Tibial nerve (tissue), 4 donors: ENCODE data around the gene ZBED1. TPM values are rescaled to one million over a fixed set of nuclear protein-coding genes. Genes with fewer than 3 reads are reported as not detected.

Source experiments
- DNase-seq, 2 donors: peaks; one replicate each; pipeline ENCODE4 v3.0.0-alpha.2; 2019; ENCODE audit warnings: low spot score in 2 of 2
- H3K27ac ChIP-seq, 4 donors: fragments of 200-600 bp; sonication (generic) in 3 of 4; one replicate each; pipeline ENCODE4 v1.5.1; 2017 to 2019; ENCODE audit warnings: mild to moderate bottlenecking in 1 of 4
- H3K27me3 ChIP-seq, 2 donors: fragments of 200-600 bp; sonication (generic) in 1 of 2; one replicate each; pipeline versions ENCODE4 v1.5.1 to v1.6.0; 2017 to 2019
- H3K36me3 ChIP-seq, 3 donors: fragments of 200-600 bp; sonication (generic); one replicate each; pipeline ENCODE4 v1.5.1; 2018 to 2019
- H3K4me1 ChIP-seq, 4 donors: fragments of 200-600 bp; sonication (generic) in 3 of 4; one replicate each; pipeline ENCODE4 v1.5.1; 2017 to 2019
- H3K4me3 ChIP-seq, 4 donors: fragments of 200-600 bp; sonication (generic) in 3 of 4; one replicate each; pipeline ENCODE4 v1.5.1; 2017 to 2019; ENCODE audit warnings: mild to moderate bottlenecking in 1 of 4, moderate library complexity in 1 of 4
- H3K9me3 ChIP-seq, 4 donors: fragments of 200-600 bp; sonication (generic) in 3 of 4; one replicate each; pipeline ENCODE4 v1.5.1; 2017 to 2019
- EP300 ChIP-seq, 2 donors: sonication (generic); formaldehyde crosslinking; IDR thresholded peaks; one replicate each; pipeline ENCODE4 v1.6.1; 2017; ENCODE audit warnings: antibody characterized with exemption in 2 of 2, mild to moderate bottlenecking in 1 of 2
- POLR2A ChIP-seq, 2 donors: fragments of 450-650 bp; IDR thresholded peaks; one replicate each; pipeline ENCODE4 v1.6.1; 2017; ENCODE audit warnings: antibody characterized with exemption in 2 of 2, mild to moderate bottlenecking in 2 of 2, moderate library complexity in 2 of 2
- WGBS, 2 donors: methylation state at CpG; one replicate each; pipeline ENCODE4 v1.1.5; 2018; 5-methylcytosine and 5-hydroxymethylcytosine counted together
- total RNA-seq, 4 donors: library from RNA; depleted of rRNA; stranded (reverse); fragments of >200 nt; gene quantifications; one replicate each; pipeline ENCODE4 v1.1.0, GENCODE V29; 2016
- TF ChIP-seq, protein P1 (sequence below), 5 experiments: fragments of 200-600 bp in 3 of 5; fragments of 450-650 bp in 2 of 5; sonication (generic) in 3 of 5; IDR thresholded peaks; one replicate each; pipeline ENCODE4 v1.5.1; 2016 to 2019; ENCODE audit warnings: antibody characterized with exemption in 5 of 5, mild to moderate bottlenecking in 3 of 5, moderate library complexity in 2 of 5

ZBED1 gene
- total RNA-seq, 4 donors from 2014 or later = 35.6 to 68.2 (median 48.2) TPM

GRCh38 chrX:2517055-2517454, 16.3 kb upstream of the ZBED1 start:
- H3K4me3 ChIP-seq = no peak overlapping the region
- TF ChIP-seq EP300 (IDR thresholded peaks at IDR 0.05) = no peak
- TF ChIP-seq, protein P1, sequence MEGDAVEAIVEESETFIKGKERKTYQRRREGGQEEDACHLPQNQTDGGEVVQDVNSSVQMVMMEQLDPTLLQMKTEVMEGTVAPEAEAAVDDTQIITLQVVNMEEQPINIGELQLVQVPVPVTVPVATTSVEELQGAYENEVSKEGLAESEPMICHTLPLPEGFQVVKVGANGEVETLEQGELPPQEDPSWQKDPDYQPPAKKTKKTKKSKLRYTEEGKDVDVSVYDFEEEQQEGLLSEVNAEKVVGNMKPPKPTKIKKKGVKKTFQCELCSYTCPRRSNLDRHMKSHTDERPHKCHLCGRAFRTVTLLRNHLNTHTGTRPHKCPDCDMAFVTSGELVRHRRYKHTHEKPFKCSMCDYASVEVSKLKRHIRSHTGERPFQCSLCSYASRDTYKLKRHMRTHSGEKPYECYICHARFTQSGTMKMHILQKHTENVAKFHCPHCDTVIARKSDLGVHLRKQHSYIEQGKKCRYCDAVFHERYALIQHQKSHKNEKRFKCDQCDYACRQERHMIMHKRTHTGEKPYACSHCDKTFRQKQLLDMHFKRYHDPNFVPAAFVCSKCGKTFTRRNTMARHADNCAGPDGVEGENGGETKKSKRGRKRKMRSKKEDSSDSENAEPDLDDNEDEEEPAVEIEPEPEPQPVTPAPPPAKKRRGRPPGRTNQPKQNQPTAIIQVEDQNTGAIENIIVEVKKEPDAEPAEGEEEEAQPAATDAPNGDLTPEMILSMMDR (IDR thresholded peaks at IDR 0.05) = no peak
- no peak for TF ChIP-seq POLR2A (IDR thresholded peaks at IDR 0.05)
- H3K9me3 ChIP-seq = no peaks in the 10 kb centered on the region
- no peaks in the 10 kb centered on the region for H3K36me3 ChIP-seq
- no peaks in the 10 kb centered on the region for H3K27me3 ChIP-seq
- H3K27ac ChIP-seq = no peak overlapping the region
- DNase-seq = no peak
- H3K4me1 ChIP-seq = no peaks in the 10 kb centered on the region
- WGBS, 2 donors = 61 to 68% methylated on average over 6 of the region's 6 CpGs

DNA sequence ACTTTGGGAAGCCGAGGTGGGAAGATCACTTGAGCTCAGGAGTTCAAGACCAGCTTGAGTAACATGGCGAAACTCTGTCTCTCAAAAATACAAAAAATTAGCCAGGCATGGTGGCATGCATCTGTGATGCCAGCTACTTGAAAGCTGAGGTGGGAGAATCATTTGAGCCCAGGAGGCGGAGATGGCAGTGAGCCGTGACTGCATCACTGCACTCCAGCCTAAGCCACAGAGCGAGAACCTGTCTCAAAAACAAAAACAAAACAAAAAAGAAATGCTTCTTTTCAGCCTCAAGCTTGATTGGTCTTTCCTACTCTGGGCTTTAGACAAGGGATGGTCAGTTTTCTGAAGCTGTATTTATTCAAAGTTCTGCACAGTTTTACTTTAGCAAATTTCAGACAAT, 15.8 kb upstream of the ZBED1 start:
- H3K27ac ChIP-seq = no peak overlapping the region
- H3K9me3 ChIP-seq = no peaks in the 10 kb centered on the region
- no peak overlapping the region for H3K4me3 ChIP-seq
- H3K4me1 ChIP-seq = no peaks in the 10 kb centered on the region
- TF ChIP-seq POLR2A (IDR thresholded peaks at IDR 0.05) (no peak), EP300 (IDR thresholded peaks at IDR 0.05) (no peak)
- TF ChIP-seq, protein P1 (IDR thresholded peaks at IDR 0.05) = no peak
- 71 to 75% methylated on average over 5 of the region's 5 CpGs for WGBS, 2 donors
- no peak for DNase-seq
- no peaks in the 10 kb centered on the region for H3K36me3 ChIP-seq
- no peaks in the 10 kb centered on the region for H3K27me3 ChIP-seq

- Histone ChIP-seq H3K27ac (no peak overlapping the region), H3K36me3 (no peaks in the 10 kb centered on the region), H3K4me1 (no peaks in the 10 kb centered on the region), H3K27me3 (no peaks in the 10 kb centered on the region), H3K9me3 (no peaks in the 10 kb centered on the region), H3K4me3 (no peak overlapping the region)
- TF ChIP-seq EP300 (IDR thresholded peaks at IDR 0.05) (no peak), POLR2A (IDR thresholded peaks at IDR 0.05) (no peak)
- TF ChIP-seq, protein P1 (IDR thresholded peaks at IDR 0.05) = no peak
- DNase-seq = no peak
- WGBS, 2 donors = 53 to 63% methylated on average over 5 of the region's 5 CpGs
Observed at GRCh38 chrX:2514131-2514530, 13.4 kb upstream of the ZBED1 start.

GRCh38 chrX:2513121-2513664, 12.4 kb upstream of the ZBED1 start:
- Histone ChIP-seq H3K9me3 (no peaks in the 10 kb centered on the region), H3K27ac (no peak overlapping the region), H3K36me3 (no peaks in the 10 kb centered on the region), H3K4me1 (no peaks in the 10 kb centered on the region), H3K27me3 (no peaks in the 10 kb centered on the region), H3K4me3 (no peak overlapping the region)
- WGBS, 2 donors = 54 to 56% methylated on average over 6 of the region's 6 CpGs
- no peak for DNase-seq
- TF ChIP-seq POLR2A (IDR thresholded peaks at IDR 0.05) (no peak), EP300 (IDR thresholded peaks at IDR 0.05) (no peak)
- TF ChIP-seq, protein P1 (IDR thresholded peaks at IDR 0.05) = no peak

DNA sequence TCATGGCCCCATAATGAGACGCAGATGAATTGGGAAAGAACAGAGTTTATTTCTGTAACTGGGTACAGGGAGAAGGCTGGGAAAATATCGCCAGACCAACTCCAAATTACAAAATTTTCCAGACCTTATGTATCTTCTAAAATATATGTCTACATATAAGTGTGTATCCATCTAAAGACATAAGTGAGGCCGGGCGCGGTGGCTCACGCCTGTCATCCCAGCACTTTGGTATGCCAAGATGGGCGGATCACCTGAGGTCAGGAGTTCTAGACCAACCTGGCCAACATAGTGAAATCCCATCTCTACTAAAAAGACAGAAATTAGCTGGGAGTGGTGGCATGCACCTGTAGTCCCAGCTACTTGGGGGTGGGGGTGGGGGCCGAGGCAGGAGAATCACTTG, 11.7 kb upstream of the ZBED1 start:
- WGBS, 2 donors = 89 to 93% methylated on average over 8 of the region's 8 CpGs
- Histone ChIP-seq H3K27me3 (no peaks in the 10 kb centered on the region), H3K4me1 (no peaks in the 10 kb centered on the region), H3K4me3 (no peak overlapping the region), H3K9me3 (no peaks in the 10 kb centered on the region), H3K36me3 (no peaks in the 10 kb centered on the region), H3K27ac (no peak overlapping the region)
- DNase-seq = no peak
- TF ChIP-seq, protein P1 (IDR thresholded peaks at IDR 0.05) = no peak
- TF ChIP-seq EP300 (IDR thresholded peaks at IDR 0.05) = no peak
- no peak for TF ChIP-seq POLR2A (IDR thresholded peaks at IDR 0.05)
